Subcutaneous abdominal adipose tissue (tissue), 5 donors: ENCODE measurements around the gene RPS13.
A peak's percentile ranks its signal among the peaks of the same experiment; 100 is the strongest.
"Not testable (repeated sequence)": the region's sequence is repeated elsewhere in the genome, so short reads cannot be mapped to it uniquely, and the experiment has no call there.

Experiments used
- H3K27ac ChIP-seq: one replicate; pipeline ENCODE4 v1.7.0; 2013; ENCODE audit warnings: low read depth, mild to moderate bottlenecking, inconsistent platforms, low read length, moderate library complexity
- H3K27me3 ChIP-seq, 5 donors: one replicate each; pipeline ENCODE4 v1.7.0; 2013; ENCODE audit warnings: low read length in 5 of 5, inconsistent platforms in 1 of 5; ENCODE audit not compliant: control insufficient read depth in 5 of 5, insufficient read depth in 4 of 5
- H3K36me3 ChIP-seq, 5 donors: one replicate each; pipeline ENCODE4 v1.7.0; 2013; ENCODE audit warnings: low read length in 5 of 5; ENCODE audit not compliant: control insufficient read depth in 5 of 5, insufficient read depth in 5 of 5
- H3K4me1 ChIP-seq, 5 donors: one replicate each; pipeline ENCODE4 v1.7.0; 2013; ENCODE audit warnings: low read length in 5 of 5, mild to moderate bottlenecking in 3 of 5, moderate library complexity in 1 of 5; ENCODE audit not compliant: control insufficient read depth in 5 of 5, insufficient read depth in 5 of 5
- H3K4me3 ChIP-seq, 5 donors: one replicate each; pipeline ENCODE4 v1.7.0; 2013; ENCODE audit warnings: low read length in 5 of 5, low read depth in 1 of 5
- H3K9ac ChIP-seq, 5 donors: one replicate each; pipeline ENCODE4 v1.7.0; 2013; ENCODE audit warnings: low read length in 5 of 5, mild to moderate bottlenecking in 4 of 5, moderate library complexity in 3 of 5
- H3K9me3 ChIP-seq, 5 donors: one replicate each; pipeline ENCODE4 v1.7.0; 2013; ENCODE audit warnings: low read length in 5 of 5; ENCODE audit not compliant: control insufficient read depth in 5 of 5
- donor health status: healthy.
- donor health status: healthy.
- donor health status: healthy.
- donor health status: healthy.
- donor health status: healthy.

RPS13 gene

GRCh38 chr11:17077240-17077519, 287 bp downstream of the RPS13 start:
- Histone ChIP-seq H3K27ac (peak overlapping the region; percentile 94), H3K27me3 (no peaks in the 10 kb centered on the region), H3K9me3 (no peaks in the 10 kb centered on the region), H3K4me1 (peaks cover 4 to 30% (median 23%) of the 10 kb centered on the region in 5 donors), H3K36me3 (peaks cover 22 to 36% (median 26%) of the 10 kb centered on the region in 5 donors), H3K9ac (peak overlapping the region; percentile 97 to 99 (median 98)), H3K4me3 (peak overlapping the region; percentile 96 to 99 (median 97))

- H3K4me1 ChIP-seq: peaks cover 4 to 30% (median 23%) of the 10 kb centered on the region in 5 donors
- peak overlapping the region; percentile 94 for H3K27ac ChIP-seq
- no peaks in the 10 kb centered on the region for H3K9me3 ChIP-seq
- peak overlapping the region; percentile 96 to 99 (median 97) for H3K4me3 ChIP-seq
- H3K9ac ChIP-seq: peak overlapping the region; percentile 97 to 99 (median 98)
- no peaks in the 10 kb centered on the region for H3K27me3 ChIP-seq
- peaks cover 22 to 36% (median 26%) of the 10 kb centered on the region in 5 donors for H3K36me3 ChIP-seq
Observed at GRCh38 chr11:17076517-17077239, 789 bp downstream of the RPS13 start.

- Histone ChIP-seq H3K36me3 (peaks cover 22 to 36% (median 26%) of the 10 kb centered on the region in 5 donors), H3K9me3 (no peaks in the 10 kb centered on the region), H3K27ac (peak overlapping the region; percentile 28), H3K4me3 (peak overlapping the region in 1 of 5 donors; percentile 98), H3K9ac (peak overlapping the region in 3 of 5 donors; percentile 30 to 68 (median 39)), H3K4me1 (peaks cover 4 to 30% (median 23%) of the 10 kb centered on the region in 5 donors), H3K27me3 (no peaks in the 10 kb centered on the region)
Observed at GRCh38 chr11:17075506-17075905, 2.0 kb downstream of the RPS13 start.

- Histone ChIP-seq H3K4me3 (no peak overlapping the region), H3K27ac (no peak overlapping the region), H3K27me3 (no peaks in the 10 kb centered on the region), H3K9ac (no peak overlapping the region), H3K4me1 (peaks cover 4 to 27% (median 23%) of the 10 kb centered on the region in 5 donors), H3K36me3 (peaks cover 22 to 36% (median 26%) of the 10 kb centered on the region in 5 donors), H3K9me3 (no peaks in the 10 kb centered on the region)
Observed at GRCh38 chr11:17073370-17074027, 4.0 kb downstream of the RPS13 start.

GRCh38 chr11:17067417-17067816, 10.1 kb downstream of the RPS13 start:
- Histone ChIP-seq H3K36me3 (peaks cover 0 to 1% (median 0%) of the 10 kb centered on the region in 5 donors), H3K9me3 (no peaks in the 10 kb centered on the region), H3K9ac (no peak overlapping the region), H3K27me3 (no peaks in the 10 kb centered on the region), H3K4me1 (no peaks in the 10 kb centered on the region), H3K4me3 (no peak overlapping the region), H3K27ac (no peak overlapping the region)

GRCh38 chr11:17066691-17067090, 10.8 kb downstream of the RPS13 start:
- Histone ChIP-seq H3K9ac (no peak overlapping the region), H3K36me3 (no peaks in the 10 kb centered on the region), H3K9me3 (no peaks in the 10 kb centered on the region), H3K4me1 (no peaks in the 10 kb centered on the region), H3K27me3 (no peaks in the 10 kb centered on the region), H3K27ac (no peak overlapping the region), H3K4me3 (no peak overlapping the region)

GRCh38 chr11:17063171-17064002, 14.1 kb downstream of the RPS13 start:
- Histone ChIP-seq H3K9me3 (no peaks in the 10 kb centered on the region), H3K4me1 (no peaks in the 10 kb centered on the region), H3K9ac (no peak overlapping the region), H3K36me3 (no peaks in the 10 kb centered on the region), H3K27ac (no peak overlapping the region), H3K27me3 (no peaks in the 10 kb centered on the region), H3K4me3 (no peak overlapping the region)

GRCh38 chr11:17051146-17051545, 26.3 kb downstream of the RPS13 start:
- H3K9ac ChIP-seq, H3K9me3 ChIP-seq, H3K27ac ChIP-seq, H3K4me1 ChIP-seq, H3K4me3 ChIP-seq, H3K36me3 ChIP-seq, H3K27me3 ChIP-seq: not testable (repeated sequence)

- not testable (repeated sequence) for H3K27me3 ChIP-seq, H3K4me3 ChIP-seq, H3K4me1 ChIP-seq, H3K9me3 ChIP-seq, H3K9ac ChIP-seq, H3K36me3 ChIP-seq, H3K27ac ChIP-seq
Observed at GRCh38 chr11:17048491-17048890, 29.0 kb downstream of the RPS13 start.

GRCh38 chr11:17046690-17047089, 30.8 kb downstream of the RPS13 start:
- peaks cover 0 to 2% (median 0%) of the 10 kb centered on the region in 5 donors for H3K4me1 ChIP-seq
- no peaks in the 10 kb centered on the region for H3K36me3 ChIP-seq
- no peaks in the 10 kb centered on the region for H3K9me3 ChIP-seq
- H3K27me3 ChIP-seq: no peaks in the 10 kb centered on the region
- no peak overlapping the region for H3K9ac ChIP-seq
- H3K4me3 ChIP-seq: no peak overlapping the region
- H3K27ac ChIP-seq: no peak overlapping the region
